ENCODE data around the gene NRP2.

NRP2 gene

DNA sequence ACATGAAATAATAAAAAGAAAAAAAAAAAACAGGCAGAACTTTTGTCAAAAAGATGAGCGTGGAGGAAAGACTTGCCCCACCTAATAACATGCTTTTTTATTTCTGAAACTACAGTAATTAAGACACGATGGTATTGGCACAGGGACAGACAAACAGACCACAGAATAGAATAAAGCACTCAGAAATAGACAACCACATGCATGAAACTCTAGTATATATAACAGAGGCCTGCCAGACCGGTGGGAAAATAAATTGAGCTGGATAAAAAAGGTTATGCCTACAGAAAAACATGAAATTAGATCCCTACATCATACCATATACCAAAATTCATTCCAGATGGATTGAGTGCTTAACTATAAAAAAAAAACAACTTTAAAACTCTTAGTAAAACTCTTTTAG is 163.1 kb downstream of the NRP2 start:
- no peak overlapping the region for H3K27ac ChIP-seq (ENCODE audit: low read depth, low read length)
- no peaks in the 10 kb centered on the region for H3K27me3 ChIP-seq (ENCODE audit: control insufficient read depth, low read length)
- no peaks in the 10 kb centered on the region for H3K9me2 ChIP-seq (replicated peaks; ENCODE audit: control insufficient read depth, low read length)
- H3K4me2 ChIP-seq (ENCODE audit: low read length), result no peak overlapping the region
- H3K79me2 ChIP-seq (ENCODE audit: control insufficient read depth, low read length), result no peaks in the 10 kb centered on the region
- no peak overlapping the region for H3K4me3 ChIP-seq (ENCODE audit: low read length)
- H3F3A ChIP-seq (ENCODE audit: control insufficient read depth, insufficient read depth), result no peaks in the 10 kb centered on the region
- H3K9me3 ChIP-seq (ENCODE audit: control insufficient read depth, insufficient read depth, low read length), result no peaks in the 10 kb centered on the region
- no peaks in the 10 kb centered on the region for H4K20me1 ChIP-seq (ENCODE audit: control insufficient read depth, insufficient read depth, low read depth, low read length)
- no peaks in the 10 kb centered on the region for H3K36me3 ChIP-seq (ENCODE audit: control insufficient read depth, low read length)
- TF ChIP-seq, protein P1, sequence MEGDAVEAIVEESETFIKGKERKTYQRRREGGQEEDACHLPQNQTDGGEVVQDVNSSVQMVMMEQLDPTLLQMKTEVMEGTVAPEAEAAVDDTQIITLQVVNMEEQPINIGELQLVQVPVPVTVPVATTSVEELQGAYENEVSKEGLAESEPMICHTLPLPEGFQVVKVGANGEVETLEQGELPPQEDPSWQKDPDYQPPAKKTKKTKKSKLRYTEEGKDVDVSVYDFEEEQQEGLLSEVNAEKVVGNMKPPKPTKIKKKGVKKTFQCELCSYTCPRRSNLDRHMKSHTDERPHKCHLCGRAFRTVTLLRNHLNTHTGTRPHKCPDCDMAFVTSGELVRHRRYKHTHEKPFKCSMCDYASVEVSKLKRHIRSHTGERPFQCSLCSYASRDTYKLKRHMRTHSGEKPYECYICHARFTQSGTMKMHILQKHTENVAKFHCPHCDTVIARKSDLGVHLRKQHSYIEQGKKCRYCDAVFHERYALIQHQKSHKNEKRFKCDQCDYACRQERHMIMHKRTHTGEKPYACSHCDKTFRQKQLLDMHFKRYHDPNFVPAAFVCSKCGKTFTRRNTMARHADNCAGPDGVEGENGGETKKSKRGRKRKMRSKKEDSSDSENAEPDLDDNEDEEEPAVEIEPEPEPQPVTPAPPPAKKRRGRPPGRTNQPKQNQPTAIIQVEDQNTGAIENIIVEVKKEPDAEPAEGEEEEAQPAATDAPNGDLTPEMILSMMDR (IDR thresholded peaks at IDR 0.05; ENCODE audit: low read depth, low read length, poor library complexity, severe bottlenecking), result no peak
- no peak for TF ChIP-seq EZH2phosphoT487 (IDR thresholded peaks at IDR 0.05; ENCODE audit: borderline replicate concordance, low read length)
- H3K4me1 ChIP-seq (ENCODE audit: control insufficient read depth, low read length), result no peaks in the 10 kb centered on the region

All from DOHH2 (cell line).